NCI-H1105 (cell line): ENCODE results near the gene MILR1.

ENCODE experiments used
- DNase-seq: peaks from one replicate; lab custom pipeline; 2025; lab: John Stamatoyannopoulos, UW

Gene MILR1

DNA sequence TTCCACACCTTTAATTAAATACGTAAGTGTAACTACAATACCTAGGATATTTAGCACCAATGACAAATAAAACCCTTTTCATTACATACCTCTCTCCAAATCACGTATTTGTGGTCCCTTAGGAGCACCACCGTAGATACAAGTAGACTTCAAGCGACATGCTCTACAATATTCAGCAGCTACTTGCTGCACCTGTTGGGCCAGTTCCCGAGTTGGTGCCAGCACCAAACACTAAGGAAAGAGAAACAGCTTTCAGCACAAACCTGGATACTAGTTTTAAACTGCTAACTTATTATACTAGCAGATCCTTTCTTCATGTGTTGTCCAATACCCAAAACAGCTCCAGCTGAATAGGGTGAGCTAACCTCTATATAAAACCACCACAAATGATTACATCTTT lies 54.4 kb downstream of the MILR1 start:
- no peak for DNase-seq

DNA sequence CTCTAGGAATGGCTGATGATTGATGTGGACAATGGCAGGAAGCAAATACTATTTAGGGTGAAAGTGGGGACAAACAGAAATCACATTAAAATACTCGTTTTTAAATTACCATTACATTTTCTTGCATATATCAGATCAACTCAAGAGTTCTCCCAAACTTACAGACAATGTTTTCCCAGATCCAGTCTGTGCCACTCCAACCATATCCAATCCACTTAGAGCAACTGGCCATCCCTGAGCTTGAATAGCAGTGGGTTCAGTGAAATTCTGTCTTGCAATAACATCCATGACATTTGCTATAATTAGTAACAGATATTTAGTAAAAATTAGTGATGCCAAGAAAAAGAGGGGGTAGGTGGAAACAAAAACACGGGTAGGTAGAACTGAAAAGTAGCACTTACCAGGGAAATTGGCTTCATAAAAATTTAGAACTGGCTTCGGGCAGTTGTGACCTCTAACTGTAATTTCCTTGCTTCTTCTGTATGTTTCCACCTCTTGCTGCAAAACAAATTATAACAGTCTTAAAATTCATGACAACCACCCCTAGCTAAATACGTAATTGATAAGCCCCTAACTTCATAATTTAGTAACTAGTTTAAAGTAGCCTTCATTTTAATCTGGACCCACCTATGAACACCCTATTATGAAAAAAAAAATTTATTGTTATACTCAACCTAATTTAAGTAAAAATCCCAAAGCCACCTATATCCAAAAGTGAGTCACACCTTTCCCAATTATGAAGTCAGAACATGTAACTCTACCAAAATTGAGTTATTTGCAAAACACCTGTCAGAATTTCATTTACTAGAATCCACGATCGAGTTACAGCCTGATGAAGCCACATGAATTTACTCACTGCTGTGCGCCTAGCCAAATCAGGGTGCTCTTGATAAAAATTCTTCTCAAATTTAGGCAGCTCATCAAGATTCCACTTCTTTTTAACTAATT lies 55.2 kb downstream of the MILR1 start:
- no peak for DNase-seq

DNA sequence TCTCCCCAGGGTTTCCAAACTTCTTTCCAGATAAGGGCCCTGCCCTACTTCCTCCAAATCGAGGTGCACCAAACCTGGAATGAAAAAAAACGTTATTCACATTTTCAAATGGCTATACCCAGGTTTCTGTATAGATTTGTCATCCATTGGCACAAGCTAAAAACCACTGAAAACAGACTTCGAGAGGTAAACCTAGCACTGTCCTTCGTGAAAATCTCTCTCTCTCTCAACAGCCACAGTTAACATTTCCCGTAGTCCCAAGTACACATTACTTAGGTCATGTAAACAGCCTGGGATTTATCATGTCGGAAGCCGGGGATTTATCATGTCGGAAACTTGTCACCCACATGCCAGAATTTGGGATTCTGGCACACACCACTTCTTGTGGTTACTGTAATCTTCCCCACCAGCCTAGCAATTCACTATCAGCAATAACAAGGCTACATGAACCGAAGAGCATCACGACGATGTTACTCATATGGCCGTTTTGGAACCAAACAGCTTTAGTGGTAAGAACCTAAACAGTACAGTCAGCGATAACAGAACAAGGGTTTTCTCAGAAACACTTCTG lies 55.9 kb downstream of the MILR1 start:
- DNase-seq, result no peak

DNA sequence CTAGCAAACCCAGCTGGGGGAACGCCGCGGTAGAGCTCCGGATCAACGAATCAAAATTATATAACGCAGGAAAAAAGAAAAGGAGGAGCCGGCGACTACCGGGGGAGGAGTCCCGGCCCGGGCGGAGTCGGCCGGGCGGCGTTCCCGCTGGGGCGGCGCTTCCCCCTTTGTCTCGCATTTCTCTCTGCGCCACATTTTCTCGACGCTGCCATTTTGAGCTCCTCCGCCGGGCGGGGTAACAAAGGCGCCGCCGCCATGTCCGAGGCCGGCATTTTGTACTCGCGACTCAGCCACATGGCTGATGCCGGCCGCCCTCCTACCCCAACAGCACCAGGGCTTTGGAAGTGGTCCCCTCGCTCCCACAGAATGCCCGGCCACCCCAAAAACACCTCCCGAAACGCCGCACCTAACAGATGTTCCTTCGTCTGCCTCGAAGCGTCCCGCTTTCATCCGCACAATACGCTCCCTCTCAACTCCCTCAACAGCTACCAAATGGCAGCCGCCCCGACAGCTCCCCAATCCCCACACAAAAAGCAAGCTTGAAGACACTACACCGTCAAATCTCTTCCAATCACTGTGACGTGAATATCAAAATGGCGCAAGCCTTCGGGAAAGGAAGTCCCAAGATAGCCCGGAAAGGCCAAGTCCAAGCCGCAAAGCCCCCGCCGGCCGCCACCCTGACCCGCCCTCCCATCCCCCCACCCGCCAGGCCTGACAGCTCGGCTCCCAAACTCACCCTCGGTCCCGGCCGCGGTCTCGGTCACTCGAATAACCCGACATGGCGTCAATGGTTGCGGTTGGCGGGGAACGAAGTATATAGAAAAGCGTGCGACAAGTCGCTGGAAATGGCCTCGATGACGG lies 56.7 kb downstream of the MILR1 start:
- DNase-seq, result peak; percentile 88

DNA sequence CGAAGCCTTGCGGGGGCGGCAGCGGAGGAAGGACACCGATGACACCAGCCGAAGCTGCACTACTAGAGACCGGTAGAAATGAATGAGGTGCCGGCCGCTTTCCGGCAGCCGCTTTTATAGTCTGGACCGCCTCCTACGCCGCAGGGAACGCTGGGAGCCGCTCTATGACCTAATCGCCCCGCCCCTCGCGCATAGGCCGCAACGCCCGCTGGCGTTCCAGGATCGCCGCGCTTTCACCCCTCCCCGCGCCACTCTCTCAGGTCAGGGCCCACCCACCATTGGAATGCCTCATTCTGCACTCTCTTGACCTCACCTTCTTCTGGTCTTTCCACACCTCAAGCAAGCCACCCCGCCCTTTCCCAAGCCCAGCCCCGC lies 57.3 kb downstream of the MILR1 start, which contains the start of gene DDX5:
TSS of gene DDX5 (minus strand) at position 89 of the 375 bp plus-strand sequence. CDS start 170 bp downstream, outside the sequence.
- DNase-seq, result peak; percentile 97

DNA sequence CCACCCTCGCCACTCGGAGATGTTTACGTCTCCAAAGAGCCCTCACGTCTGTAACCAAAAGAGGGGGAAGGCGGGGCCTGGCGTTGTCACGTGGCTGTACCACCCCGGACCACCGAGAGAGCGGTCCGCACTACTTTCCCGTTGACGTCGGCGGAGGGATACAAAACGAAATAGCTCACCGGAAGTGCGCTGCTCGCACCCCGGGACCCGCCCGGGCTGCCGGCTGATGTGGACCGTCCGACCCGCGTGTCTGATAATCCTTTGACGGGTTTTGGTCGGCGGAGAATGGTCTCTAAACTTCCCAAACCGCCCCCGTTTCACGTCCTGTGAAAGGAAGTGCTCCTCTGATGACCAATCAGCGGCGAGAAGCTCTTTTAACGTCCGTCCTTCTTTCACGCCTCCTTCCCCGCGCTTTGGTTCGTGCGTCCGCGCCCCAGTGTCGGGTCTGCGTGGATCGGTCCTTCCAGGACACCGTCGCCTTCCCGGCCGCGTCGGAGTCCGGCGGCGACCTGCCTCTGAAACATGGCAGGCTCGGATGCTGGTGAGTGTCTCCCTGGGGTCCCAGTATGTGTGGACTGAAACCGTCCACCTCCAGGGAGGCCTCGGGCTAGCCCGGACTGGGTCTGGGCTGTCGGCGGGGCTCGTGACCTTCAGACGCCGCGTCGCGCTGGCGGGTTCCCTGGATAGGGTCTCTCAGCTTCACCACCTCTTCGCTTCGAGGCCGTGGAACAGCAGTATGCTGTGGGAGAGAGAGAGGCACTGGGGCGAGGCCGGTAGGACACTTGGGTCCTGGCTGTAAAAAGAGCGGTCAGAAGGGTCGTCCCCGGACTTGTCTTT lies 57.9 kb downstream of the MILR1 start, which contains the start of gene CEP95:
TSS of gene CEP95 (plus strand) at position 402 of the 837 bp plus-strand sequence. CDS start at position 523, 121 bp downstream.
- peak; percentile 97 for DNase-seq

DNA sequence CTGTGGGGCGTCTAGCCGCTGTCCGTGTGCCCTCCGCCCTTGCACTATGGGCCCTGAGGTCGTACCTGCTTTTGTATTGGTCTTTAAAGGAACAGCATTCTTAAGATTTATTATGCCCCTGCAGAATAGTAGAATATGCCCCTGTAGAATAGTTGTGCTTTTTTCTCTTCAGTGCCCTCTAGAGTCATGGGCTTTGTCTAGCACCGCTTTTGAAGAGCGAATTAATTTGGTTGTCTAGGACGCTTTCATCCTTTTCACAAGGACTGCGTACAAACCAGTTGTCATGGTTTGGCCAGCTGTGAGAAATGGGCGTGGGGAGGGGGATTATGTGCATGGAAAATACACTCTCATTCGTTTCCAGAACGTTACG lies 58.5 kb downstream of the MILR1 start:
- peak; percentile 55 for DNase-seq

DNA sequence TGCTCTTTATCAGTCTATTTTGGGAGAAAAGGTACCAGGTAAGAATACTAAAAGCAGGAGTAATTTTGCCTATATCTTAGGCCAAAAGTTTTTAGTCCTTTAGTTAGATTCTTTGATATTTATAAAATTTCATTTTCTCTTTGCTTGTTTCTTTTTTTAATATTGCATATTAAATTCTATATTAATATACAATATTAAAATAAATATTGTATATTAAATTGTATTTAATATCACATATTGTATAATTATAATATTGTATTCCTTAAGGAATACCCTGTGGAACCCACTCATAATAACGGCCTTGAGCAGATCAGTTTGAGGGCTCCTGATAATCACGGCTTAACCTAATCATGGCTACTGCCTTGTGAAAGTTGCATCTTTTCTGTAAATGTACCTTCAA lies 59.8 kb downstream of the MILR1 start:
- DNase-seq, result no peak

DNA sequence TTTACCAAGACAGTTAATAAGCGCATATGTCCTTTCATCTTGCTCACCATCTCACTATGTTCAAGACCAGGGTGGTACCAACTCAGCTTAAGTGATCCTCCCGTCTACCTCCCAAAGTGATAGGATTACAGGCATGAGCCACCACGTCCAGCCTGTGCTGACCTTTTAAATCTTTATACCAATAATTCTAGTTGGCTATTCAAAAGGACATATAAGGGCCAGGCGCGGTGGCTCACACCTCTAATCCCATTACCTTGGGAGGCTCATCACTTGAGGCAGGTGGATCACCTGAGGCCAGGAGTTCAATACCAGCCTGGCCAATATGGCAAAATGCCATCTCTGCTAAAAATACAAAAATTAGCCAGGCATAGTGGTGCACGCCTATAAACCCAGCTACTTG lies 60.3 kb downstream of the MILR1 start:
- DNase-seq, result no peak

DNA sequence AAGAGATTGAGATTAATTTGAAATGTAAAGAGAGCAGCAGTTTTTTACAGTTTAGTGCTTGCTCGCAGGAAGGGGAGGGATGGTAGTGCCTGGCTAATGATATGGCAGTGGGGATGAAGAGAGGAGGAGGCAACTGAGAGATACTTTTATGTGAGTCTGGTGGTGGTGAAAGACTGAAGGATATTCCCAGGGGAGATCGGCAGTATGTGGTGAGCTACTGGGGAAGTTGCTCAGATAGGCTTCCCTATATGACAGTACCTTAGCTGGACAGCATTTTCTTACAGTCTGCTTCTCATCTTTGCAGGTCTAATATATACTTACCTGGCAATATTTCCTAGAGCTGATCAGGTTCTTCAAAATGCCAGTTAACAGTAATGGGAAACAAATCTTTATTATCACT lies 66.5 kb downstream of the MILR1 start:
- no peak for DNase-seq

DNA sequence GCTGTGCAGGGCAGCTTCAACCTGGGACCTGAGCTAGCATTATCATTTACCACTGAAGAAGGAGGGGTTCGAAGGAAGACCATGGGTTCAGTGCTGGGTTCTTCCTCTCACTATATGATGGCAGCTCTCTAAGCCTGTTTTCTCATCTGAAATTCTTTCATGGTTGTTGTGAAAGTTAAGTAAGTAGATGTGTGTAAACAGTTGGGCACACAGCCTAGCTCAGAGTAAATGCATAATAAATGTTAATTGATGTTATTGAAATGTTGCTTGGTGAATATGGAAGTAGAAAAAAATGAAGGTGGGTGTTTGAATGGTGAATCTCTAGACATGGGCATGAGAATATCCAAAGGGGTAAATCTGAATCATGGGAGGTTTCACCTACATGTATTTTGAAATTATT lies 66.9 kb downstream of the MILR1 start:
- no peak for DNase-seq
